Duodenal mucosa (tissue), 2 donors: ENCODE data around the gene PARK7.
"Not testable (repeated sequence)": the region's sequence is repeated elsewhere in the genome, so short reads cannot be mapped to it uniquely, and the experiment has no call there.

Experiments used
- H3K27ac ChIP-seq: one replicate; pipeline ENCODE4 v1.7.0; 2013; ENCODE audit warnings: low read depth, low read length
- H3K27me3 ChIP-seq, 2 donors: one replicate each; pipeline ENCODE4 v1.7.0; 2013; ENCODE audit warnings: low read length in 2 of 2, control low read depth in 1 of 2; ENCODE audit not compliant: insufficient read depth in 2 of 2, control insufficient read depth in 1 of 2
- H3K36me3 ChIP-seq, 2 donors: one replicate each; pipeline ENCODE4 v1.7.0; 2013; ENCODE audit warnings: low read length in 2 of 2, control low read depth in 1 of 2; ENCODE audit not compliant: insufficient read depth in 2 of 2, control insufficient read depth in 1 of 2
- H3K4me1 ChIP-seq, 2 donors: one replicate each; pipeline ENCODE4 v1.7.0; 2013; ENCODE audit warnings: low read length in 2 of 2, control low read depth in 1 of 2; ENCODE audit not compliant: insufficient read depth in 2 of 2, control insufficient read depth in 1 of 2
- H3K4me3 ChIP-seq, 2 donors: one replicate each; pipeline ENCODE4 v1.7.0; 2013; ENCODE audit warnings: low read length in 2 of 2, low read depth in 1 of 2
- H3K9ac ChIP-seq, 2 donors: one replicate each; pipeline ENCODE4 v1.7.0; 2013; ENCODE audit warnings: low read length in 2 of 2, low read depth in 1 of 2
- H3K9me3 ChIP-seq, 2 donors: one replicate each; pipeline ENCODE4 v1.7.0; 2013; ENCODE audit warnings: low read length in 2 of 2, control low read depth in 1 of 2; ENCODE audit not compliant: control insufficient read depth in 1 of 2

PARK7 gene

GRCh38 chr1:7961216-7962013 lies at the start of gene PARK7:
Gene PARK7, plus strand, starts transcription at chr1:7961711. Its CDS starts 1,075 bp downstream, at chr1:7962786.
- Histone ChIP-seq H3K4me1 (peaks cover 11 to 19% of the 10 kb centered on the region in 2 donors), H3K4me3 (peak within 1 kb of the TSS; percentile 83 to 88), H3K36me3 (peaks cover 16 to 25% of the 10 kb centered on the region in 2 donors), H3K27me3 (no peaks in the 10 kb centered on the region), H3K9ac (peak within 1 kb of the TSS; percentile 86 to 96), H3K9me3 (no peaks in the 10 kb centered on the region), H3K27ac (peak within 1 kb of the TSS; percentile 88)

GRCh38 chr1:7912145-7912544 lies 49.4 kb upstream of the PARK7 start:
- Histone ChIP-seq H3K9ac (no peak overlapping the region), H3K36me3 (no peaks in the 10 kb centered on the region), H3K27ac (no peak overlapping the region), H3K27me3 (no peaks in the 10 kb centered on the region), H3K4me3 (no peak overlapping the region), H3K4me1 (peaks cover 0 to 4% of the 10 kb centered on the region in 2 donors), H3K9me3 (no peaks in the 10 kb centered on the region)

- H3K4me3 ChIP-seq, result no peak overlapping the region
- peaks cover 0 to 4% of the 10 kb centered on the region in 2 donors for H3K4me1 ChIP-seq
- no peaks in the 10 kb centered on the region for H3K9me3 ChIP-seq
- H3K36me3 ChIP-seq, result no peaks in the 10 kb centered on the region
- H3K9ac ChIP-seq, result peak overlapping the region in 1 of 2 donors; percentile 10
- no peak overlapping the region for H3K27ac ChIP-seq
- H3K27me3 ChIP-seq, result no peaks in the 10 kb centered on the region
Measured at GRCh38 chr1:7912743-7913557, 48.6 kb upstream of the PARK7 start.

- Histone ChIP-seq H3K27ac (no peak overlapping the region), H3K4me3 (no peak overlapping the region), H3K9ac (no peak overlapping the region), H3K4me1 (peaks cover 0 to 4% of the 10 kb centered on the region in 2 donors), H3K27me3 (no peaks in the 10 kb centered on the region), H3K9me3 (no peaks in the 10 kb centered on the region), H3K36me3 (no peaks in the 10 kb centered on the region)
Measured at GRCh38 chr1:7915826-7916500, 45.5 kb upstream of the PARK7 start.

- Histone ChIP-seq H3K9ac (no peak overlapping the region), H3K27ac (no peak overlapping the region), H3K4me1 (peaks cover 0 to 4% of the 10 kb centered on the region in 2 donors), H3K9me3 (no peaks in the 10 kb centered on the region), H3K27me3 (no peaks in the 10 kb centered on the region), H3K36me3 (no peaks in the 10 kb centered on the region), H3K4me3 (no peak overlapping the region)
Measured at GRCh38 chr1:7916501-7916830, 45.0 kb upstream of the PARK7 start.

- H3K9me3 ChIP-seq, H3K4me1 ChIP-seq, H3K27me3 ChIP-seq, H3K9ac ChIP-seq, H3K4me3 ChIP-seq, H3K27ac ChIP-seq, H3K36me3 ChIP-seq: not testable (repeated sequence)
Measured at GRCh38 chr1:7917971-7918370, 43.5 kb upstream of the PARK7 start.

DNA sequence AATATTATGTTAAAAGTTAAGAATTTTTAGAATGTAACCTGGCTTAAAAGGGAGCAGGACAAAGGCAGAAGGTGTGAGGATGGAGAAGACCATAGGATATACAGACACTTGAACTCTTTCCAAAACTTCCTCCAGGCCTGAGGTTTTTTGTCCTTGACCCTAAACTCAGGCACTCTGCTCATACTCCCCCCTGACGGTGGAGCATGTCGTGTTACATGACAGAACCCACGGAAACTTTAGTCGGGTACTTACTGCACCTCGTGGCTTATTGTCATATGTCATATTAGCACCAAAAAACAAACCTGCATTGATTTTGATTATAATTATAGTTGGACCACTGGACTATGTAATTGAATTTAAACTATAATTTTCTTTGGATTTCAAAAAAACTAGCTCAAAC lies 41.6 kb upstream of the PARK7 start:
- no peaks in the 10 kb centered on the region for H3K4me1 ChIP-seq
- no peak overlapping the region for H3K27ac ChIP-seq
- H3K36me3 ChIP-seq, result no peaks in the 10 kb centered on the region
- H3K9me3 ChIP-seq, result no peaks in the 10 kb centered on the region
- H3K9ac ChIP-seq, result no peak overlapping the region
- no peaks in the 10 kb centered on the region for H3K27me3 ChIP-seq
- H3K4me3 ChIP-seq, result no peak overlapping the region

- Histone ChIP-seq H3K4me1 (no peaks in the 10 kb centered on the region), H3K9ac (no peak overlapping the region), H3K4me3 (no peak overlapping the region), H3K27me3 (peaks cover 0 to 2% of the 10 kb centered on the region in 2 donors), H3K9me3 (no peaks in the 10 kb centered on the region), H3K27ac (no peak overlapping the region), H3K36me3 (no peaks in the 10 kb centered on the region)
Measured at GRCh38 chr1:7921796-7922195, 39.7 kb upstream of the PARK7 start.

DNA sequence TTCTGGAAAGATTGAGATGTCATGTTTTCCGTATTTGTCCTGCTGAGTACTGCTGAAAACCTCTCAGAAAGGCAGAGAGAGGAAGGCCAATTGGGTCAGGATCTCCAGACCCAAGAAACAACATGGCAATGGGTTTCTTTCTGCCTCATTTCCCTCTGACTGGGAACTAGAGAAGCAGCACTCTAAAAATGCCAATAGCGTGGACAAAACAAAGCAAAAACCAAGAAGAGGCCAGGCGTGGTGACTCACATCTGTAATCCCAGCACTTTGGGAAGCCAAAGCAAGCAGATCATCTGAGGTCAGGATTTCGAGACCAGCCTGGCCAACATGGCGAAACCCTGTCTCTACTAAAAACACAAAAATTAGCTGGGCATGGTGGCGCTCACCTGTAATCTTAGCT lies 39.2 kb upstream of the PARK7 start:
- Histone ChIP-seq H3K9me3 (no peaks in the 10 kb centered on the region), H3K4me3 (no peak overlapping the region), H3K9ac (no peak overlapping the region), H3K27me3 (peaks cover 0 to 2% of the 10 kb centered on the region in 2 donors), H3K4me1 (no peaks in the 10 kb centered on the region), H3K27ac (no peak overlapping the region), H3K36me3 (no peaks in the 10 kb centered on the region)

DNA sequence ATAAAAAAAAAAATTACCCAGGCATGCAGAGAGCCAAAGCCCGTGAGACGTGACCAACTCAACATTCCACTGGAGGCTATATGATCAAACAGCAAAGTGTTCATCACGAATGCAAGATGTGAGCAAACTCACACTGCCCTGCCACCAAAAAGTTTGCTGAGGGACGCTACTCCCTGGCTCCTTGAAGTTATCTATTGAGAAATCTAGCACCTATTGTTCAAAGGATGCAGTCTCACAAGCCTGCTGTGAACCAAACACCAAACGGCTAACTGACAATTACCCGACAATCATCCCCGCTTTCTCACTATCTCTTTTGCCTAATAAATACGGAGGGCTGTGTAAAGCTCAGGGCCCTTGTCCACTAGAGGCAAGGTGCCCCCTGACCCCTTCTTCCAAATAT lies 34.5 kb upstream of the PARK7 start:
- not testable (repeated sequence) for H3K4me3 ChIP-seq, H3K36me3 ChIP-seq, H3K9ac ChIP-seq, H3K4me1 ChIP-seq, H3K27ac ChIP-seq, H3K9me3 ChIP-seq, H3K27me3 ChIP-seq
